8988T (cell line): ENCODE measurements around the gene CTNNA2.

Experiments used
- DNase-seq: peaks from one replicate; pipeline ENCODE4 v3.0.0; 2011

CTNNA2 gene

GRCh38 chr2:79941179-79941578, 428.3 kb downstream of the CTNNA2 start:
- DNase-seq: no peak

DNA sequence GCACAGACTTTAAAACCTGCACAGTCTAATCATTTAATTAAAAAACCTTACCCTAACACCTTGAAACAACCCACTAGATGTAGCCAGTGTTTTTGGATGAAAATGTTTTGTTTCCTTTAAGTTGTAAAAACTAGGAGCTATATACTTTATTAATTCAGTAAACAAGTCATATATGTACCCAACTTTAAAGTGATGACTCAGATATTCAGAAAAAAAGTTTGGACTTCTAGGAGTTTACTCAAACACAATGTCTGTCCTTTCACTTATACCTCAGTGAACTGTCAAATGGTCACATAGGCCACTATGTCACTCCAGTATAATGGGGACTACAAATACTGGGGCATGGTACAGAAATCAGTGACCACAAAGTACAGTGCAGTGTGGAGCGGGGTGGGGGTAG, 431.4 kb downstream of the CTNNA2 start:
- DNase-seq: no peak

GRCh38 chr2:79945653-79946445, 433.0 kb downstream of the CTNNA2 start:
- no peak for DNase-seq

DNA sequence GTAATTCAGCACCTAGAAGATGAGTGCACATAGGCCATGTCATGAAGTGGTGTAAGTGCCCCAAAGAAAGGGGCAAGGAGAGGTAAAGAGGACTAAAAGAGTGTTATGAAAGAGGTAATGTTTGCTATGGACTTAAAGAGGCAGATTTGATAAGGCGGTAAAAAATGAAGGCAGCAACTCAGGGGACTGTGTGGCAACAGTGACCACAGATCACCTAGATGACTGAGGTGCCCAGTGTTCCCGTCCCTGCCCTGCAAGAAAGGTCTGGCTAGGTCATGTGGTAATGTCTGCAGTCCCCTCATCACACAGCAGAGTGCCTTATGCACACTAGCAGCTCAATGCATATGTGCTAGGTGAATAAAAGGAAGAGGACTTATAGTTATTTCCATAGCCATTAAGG, 434.9 kb downstream of the CTNNA2 start:
- no peak for DNase-seq

DNA sequence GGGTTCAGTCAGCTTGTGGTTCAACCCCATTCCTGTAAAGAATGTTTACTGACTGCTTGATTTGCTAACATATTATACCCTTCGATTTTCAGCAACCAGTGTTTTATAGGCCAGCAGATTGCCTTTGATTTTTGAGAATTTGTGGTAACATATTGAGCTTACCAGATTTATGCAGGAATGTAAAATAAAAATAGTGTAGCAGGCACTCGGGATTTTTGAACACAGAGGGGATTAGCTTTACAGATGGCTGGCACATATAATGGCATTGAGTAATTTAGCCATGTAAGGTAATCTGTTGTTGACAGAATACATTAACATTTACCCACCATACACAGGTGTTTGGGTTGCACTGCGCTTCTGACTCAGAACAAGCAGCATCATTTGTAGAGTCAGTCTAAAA, 437.7 kb downstream of the CTNNA2 start:
- no peak for DNase-seq

DNA sequence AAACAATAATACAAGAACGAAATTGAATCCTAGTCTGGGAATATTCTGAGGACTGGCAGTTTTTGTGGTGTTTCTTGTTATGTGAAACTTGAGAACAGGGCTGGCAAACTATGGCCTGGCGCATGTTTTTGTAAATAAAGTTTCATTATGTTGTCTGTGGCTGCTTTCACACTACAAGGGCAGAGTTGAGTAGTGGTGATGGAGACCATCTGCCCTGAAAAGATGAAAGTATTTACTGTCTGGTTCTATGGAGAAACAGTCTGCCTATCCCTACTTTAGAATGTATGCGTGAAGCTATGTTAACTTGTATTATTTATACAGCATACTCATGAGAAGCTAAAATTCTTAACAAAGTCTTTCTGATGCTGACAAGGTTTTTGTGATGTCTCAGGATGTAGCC, 439.8 kb downstream of the CTNNA2 start:
- no peak for DNase-seq

GRCh38 chr2:79960035-79960434, 447.2 kb downstream of the CTNNA2 start:
- DNase-seq: no peak

- no peak for DNase-seq
Measured at GRCh38 chr2:79960519-79960918, 447.7 kb downstream of the CTNNA2 start.

DNA sequence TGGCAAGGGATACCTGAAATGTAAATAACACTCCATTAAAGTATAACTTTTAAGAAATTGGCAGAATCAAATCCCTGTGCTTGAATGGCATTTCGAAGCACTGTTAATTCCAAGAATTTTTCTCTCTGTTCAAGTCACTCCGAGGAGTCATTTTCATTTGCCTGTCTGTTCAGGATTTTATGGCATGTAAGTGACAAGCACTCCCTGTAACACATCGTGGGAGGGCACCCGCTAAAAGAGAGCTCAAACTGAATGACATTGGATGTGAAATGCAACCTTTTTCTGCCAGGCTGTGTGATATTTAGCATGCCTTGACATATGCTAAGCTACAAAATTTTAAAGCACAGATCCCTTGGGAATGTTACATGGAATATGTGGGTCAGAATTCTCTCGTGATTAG, 452.1 kb downstream of the CTNNA2 start:
- no peak for DNase-seq

DNA sequence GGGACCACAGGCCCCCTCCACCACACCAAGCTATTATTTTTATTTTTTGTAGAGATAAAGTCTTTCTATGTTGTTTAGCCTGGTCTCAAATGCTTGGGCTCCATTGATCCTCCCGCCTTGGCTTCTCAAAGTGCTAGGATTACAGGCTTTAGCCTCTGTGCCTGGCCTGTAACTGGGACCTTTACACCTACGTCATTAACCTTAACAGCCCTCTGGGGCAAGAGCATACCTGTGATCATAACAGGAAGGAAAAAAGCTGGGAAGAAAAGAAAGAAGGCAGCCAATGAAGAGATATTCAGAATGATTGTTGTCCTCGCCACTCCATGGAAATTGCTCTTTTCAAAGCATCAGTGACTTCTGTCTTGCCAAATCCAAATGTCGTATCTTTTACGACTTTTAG, 453.5 kb downstream of the CTNNA2 start:
- DNase-seq: no peak

GRCh38 chr2:79966882-79967281, 454.0 kb downstream of the CTNNA2 start:
- no peak for DNase-seq

DNA sequence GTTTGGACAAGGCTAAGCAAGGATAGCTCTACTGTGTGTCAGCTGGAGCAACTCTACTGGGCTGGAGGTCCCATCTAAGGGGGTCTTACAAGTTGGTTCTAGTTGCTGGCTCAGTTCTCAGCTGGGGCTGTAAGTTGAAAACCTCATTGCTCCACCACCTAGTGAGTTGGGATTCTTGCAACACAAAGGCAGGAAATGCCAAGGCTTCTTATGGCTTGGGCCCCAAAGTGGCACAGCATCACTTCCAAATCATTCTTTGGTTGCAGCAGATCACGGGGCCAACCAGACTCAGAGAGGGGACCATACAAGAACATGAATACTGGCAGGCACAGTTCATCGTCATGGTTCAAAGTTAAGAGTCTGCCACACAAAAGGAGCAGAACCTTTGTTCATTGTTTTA, 459.0 kb downstream of the CTNNA2 start:
- DNase-seq: no peak

GRCh38 chr2:79972661-79973060, 459.8 kb downstream of the CTNNA2 start:
- no peak for DNase-seq

DNA sequence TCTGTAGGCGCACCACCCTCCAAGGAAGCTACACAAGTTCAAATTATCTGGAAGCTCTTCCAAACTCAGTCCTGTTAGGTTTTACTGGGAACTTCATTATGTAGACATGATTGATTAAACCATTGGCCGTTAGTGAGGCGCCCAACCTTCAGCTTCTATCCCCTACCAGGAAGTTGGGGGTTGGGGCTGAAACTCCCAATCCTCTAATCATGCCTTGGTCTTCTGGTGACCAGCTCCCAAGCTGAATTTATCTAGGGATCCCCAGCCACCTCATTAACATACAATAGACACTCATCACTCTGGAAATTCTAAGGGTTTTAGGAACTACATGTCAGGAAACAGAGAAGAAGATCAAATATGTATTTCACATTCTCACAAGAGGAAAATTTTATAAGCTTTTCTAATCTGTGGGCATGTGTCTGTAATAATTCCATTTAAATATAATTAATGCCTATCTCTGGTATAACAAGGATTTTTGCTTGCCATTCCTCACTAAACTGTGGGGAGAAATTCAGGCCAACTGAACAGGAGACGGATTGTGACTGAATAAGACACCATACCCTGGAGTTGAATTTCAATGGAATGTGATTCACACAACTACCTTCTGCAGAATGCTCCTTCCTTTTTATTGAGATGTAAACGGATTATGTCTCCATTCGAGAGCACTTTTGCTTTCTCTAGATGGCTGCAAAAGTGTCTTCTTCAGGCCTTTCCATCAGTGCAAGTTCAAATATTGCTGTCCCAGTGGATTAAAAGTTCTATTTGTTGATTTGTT, 463.1 kb downstream of the CTNNA2 start:
- DNase-seq: no peak

GRCh38 chr2:79977792-79978191, 464.9 kb downstream of the CTNNA2 start:
- DNase-seq: no peak

- DNase-seq: no peak
Measured at GRCh38 chr2:79980116-79980515, 467.3 kb downstream of the CTNNA2 start.

DNA sequence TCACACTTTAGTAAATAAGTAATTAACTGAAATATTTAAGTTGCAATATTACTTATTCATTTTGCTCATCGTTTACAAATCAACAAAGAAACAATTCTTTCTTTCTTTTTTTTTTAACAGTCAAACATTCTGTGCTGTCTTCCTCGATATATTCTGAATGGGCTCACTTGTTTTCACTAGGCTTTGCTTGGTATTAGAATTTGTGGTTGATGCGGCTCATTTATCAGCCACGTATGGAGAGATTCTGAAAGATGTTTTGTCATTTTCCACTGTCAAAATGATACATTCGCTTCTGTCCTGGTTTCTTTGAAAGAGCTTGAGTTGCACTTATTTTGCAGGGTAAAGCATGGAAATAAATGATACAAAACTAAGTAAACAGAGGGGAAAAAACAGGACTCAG, 468.0 kb downstream of the CTNNA2 start:
- DNase-seq: no peak

DNA sequence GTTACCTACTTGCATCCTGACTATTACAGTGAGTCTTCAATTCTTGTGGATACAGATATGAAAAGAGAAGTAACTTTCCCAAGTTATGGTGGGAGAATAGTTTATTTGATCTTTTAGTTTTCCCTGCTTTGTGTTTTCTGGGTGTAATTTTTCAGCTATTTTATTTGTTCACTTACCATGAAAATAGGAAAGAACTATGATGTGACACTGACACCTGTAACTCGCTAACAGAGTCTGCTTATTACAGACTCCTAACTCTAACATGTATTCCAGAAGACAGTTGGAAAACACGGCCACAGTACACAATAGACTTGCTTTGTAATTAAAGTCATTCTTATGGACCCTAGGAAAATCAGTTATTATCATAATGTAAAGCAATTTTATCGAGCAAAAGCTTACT, 468.5 kb downstream of the CTNNA2 start:
- DNase-seq: no peak

DNA sequence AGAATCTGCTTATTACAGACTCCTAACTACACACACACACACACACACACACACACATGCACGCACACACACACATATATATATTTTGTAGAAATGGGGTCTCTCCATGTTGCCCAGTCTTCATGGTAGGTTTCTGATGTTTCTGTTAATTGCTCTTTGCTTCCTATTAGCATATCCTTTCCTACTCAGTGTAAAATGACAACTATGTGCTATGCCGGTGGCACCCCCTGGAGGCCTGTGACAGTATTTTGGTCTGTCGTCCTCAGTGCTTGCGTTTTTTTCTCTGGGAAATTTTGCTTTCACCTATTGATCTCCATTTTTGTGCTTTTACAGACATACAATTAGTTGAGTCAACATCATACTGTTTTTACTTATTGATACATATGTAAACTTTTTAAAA, 469.6 kb downstream of the CTNNA2 start:
- no peak for DNase-seq

DNA sequence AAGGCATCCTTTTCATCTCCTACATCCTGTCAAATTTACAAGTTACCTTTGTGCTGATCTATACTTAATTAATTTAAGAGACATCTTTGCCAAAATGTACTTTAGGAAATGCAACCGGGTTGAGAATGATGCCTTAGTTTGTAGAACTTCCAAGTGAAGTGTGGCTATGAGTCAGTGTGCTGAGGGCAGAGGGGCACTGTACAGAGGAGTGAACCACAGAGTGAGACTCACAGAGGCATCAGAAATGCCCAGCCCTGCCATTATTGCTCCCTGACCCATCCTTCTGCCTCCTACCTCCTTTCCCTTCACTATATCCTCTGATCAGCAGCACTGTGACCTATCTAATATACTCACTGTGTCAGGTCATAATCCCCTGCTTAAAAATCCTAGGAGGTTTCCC, 471.6 kb downstream of the CTNNA2 start:
- no peak for DNase-seq

- DNase-seq: no peak
Measured at GRCh38 chr2:79985145-79985544, 472.3 kb downstream of the CTNNA2 start.

DNA sequence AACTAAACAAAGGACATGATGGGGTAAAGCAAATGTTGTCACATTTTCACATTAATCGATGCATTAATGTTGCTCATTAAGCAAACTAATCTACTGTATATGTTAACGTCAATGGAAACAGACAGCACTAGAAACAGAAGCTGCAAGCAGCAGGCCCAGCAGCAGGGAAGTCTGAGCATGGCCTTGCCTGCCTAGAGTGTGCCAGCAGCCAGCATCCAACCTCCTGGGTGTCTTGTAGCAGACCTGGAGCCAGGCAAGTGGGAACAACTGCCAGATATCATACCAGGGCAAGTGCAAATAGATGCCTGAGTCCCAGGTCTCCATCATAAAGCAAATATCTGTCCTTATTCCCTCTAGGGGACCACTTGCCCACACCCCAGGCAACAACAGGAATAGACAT, 472.7 kb downstream of the CTNNA2 start:
- DNase-seq: no peak

- DNase-seq: no peak
Measured at GRCh38 chr2:79993144-79993543, 480.3 kb downstream of the CTNNA2 start.

DNA sequence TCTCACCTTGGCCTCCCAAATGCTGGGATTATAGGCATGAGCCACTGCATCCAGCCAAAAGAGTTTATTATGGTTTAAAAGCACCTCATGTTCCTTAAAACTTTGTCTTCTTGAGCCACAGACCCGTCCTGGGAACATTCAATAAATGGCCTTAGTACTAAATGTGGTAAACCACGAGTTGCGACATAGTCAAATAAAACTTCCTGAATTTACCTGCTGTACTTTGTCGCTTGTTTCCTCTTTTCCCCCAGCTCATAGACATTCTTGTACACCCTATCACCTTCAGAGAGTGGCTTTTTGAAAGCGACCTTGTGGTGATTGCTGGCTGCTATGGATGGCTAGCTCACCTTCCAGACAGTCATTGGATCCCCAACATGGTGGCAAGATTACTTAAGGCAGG, 481.3 kb downstream of the CTNNA2 start:
- DNase-seq: no peak

DNA sequence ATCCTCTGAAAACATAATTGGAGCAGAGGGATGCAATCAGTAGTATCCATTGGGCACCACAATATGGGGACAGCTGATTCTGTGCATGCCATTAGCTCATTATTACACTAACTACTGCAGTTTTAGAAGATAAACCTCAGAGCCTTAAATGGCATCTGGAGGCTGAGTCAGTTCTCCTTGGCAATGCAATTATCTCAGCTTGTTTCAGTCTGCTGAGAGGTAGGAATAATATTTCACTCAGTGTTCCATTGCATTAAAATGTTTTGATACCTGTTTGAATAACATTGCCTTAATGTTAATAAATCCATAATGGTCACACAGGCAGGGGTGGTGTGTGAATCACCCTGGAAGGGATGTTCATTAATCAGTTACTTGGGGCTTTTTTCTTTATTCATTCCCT, 482.1 kb downstream of the CTNNA2 start:
- DNase-seq: no peak
